Loucy (cell line): Measurements from ENCODE around the gene ESF1.

ENCODE experiments used
- EZH2phosphoT487 ChIP-seq: fragments of 200-600 bp; IDR thresholded peaks from 2 replicates; pipeline ENCODE4 v1.6.1; 2018; ENCODE audit warnings: antibody characterized with exemption, mild to moderate bottlenecking, moderate library complexity, borderline replicate concordance
- TF ChIP-seq, protein P1 (sequence below): fragments of 200-600 bp; sonication (generic); conservative IDR thresholded peaks from 2 replicates; pipeline ENCODE4 v1.5.1; 2014; ENCODE audit warnings: mild to moderate bottlenecking, antibody characterized with exemption, low read length

DNA sequence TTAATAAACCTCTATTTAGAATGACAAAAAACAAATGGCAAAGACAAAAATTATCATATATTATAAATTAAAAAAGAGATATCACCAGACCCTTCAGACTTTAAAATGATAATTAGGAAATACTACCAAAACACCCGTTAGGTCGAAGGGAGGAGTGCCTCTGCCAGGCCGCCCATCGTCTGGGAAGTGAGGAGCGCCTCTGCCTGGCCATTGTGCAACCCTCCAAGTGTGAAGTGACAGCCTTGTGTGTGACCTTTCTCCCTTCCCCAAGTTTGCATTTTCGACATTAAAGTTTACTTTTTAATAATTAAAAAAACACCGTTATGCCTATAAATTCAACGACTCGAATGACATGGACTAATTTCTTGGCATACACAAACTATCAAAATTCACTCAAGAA, 81.5 kb downstream of the ESF1 start:
- TF ChIP-seq, protein P1, sequence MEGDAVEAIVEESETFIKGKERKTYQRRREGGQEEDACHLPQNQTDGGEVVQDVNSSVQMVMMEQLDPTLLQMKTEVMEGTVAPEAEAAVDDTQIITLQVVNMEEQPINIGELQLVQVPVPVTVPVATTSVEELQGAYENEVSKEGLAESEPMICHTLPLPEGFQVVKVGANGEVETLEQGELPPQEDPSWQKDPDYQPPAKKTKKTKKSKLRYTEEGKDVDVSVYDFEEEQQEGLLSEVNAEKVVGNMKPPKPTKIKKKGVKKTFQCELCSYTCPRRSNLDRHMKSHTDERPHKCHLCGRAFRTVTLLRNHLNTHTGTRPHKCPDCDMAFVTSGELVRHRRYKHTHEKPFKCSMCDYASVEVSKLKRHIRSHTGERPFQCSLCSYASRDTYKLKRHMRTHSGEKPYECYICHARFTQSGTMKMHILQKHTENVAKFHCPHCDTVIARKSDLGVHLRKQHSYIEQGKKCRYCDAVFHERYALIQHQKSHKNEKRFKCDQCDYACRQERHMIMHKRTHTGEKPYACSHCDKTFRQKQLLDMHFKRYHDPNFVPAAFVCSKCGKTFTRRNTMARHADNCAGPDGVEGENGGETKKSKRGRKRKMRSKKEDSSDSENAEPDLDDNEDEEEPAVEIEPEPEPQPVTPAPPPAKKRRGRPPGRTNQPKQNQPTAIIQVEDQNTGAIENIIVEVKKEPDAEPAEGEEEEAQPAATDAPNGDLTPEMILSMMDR: no peak
- no peak for TF ChIP-seq EZH2phosphoT487
